ENCODE measurements around the gene FARP1. TPM values are rescaled to one million over a fixed set of nuclear protein-coding genes. Genes with fewer than 3 reads are reported as not detected.

The FARP1 gene
- total and polyA plus RNA-seq, 2 of the 8 experiments (the other 6 are each of a cell fraction or from before 2014, with no cell fraction given) = 24.7 to 104 TPM

DNA sequence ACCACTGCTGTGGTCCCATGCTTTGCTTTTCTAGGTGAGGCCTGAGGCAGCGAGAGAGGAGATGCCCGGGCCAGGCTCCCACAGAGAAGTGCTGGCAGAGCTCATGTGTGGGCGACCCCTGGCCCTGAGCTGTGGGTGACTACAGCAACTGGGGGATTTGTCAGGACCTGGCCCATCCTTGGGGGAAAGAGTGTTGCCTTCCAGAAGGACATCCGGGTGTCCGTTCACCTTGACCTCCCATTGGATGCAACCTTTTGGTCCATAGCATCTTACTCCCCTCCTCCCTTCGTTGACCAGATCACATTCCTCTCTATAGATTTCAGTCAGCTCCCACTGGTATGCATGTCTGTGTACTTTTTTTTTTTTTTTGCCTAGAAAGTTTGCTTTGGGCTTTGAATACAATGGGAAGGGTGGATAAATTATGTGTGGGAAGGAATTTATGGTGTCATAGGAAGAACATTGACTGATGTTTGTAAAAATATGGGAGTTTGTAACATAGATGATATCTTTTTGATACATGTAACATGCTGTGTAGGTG, 118.3 kb downstream of the FARP1 start (continued):
- no peak for TF ChIP-seq HDAC2 (IDR thresholded peaks at IDR 0.05; ENCODE audit: borderline replicate concordance in 1 of 2, low read depth in 2 of 2, low read length in 2 of 2)
- no peak for TF ChIP-seq CHD1 (IDR thresholded peaks at IDR 0.05; ENCODE audit: low read depth, low read length)
- no peak for TF ChIP-seq SP4 (IDR thresholded peaks at IDR 0.05; ENCODE audit: low read length)
- TF ChIP-seq RXRA (IDR thresholded peaks at IDR 0.05; ENCODE audit: insufficient read depth, low read depth, low read length) = no peak
- no peak for TF ChIP-seq TAF7 (optimal IDR thresholded peaks at IDR 0.05; ENCODE audit: borderline replicate concordance, low read depth, low read length)
- no peak for TF ChIP-seq KDM4A (IDR thresholded peaks at IDR 0.05; ENCODE audit: low read depth, low read length, severe bottlenecking)
- TF ChIP-seq, protein P1, sequence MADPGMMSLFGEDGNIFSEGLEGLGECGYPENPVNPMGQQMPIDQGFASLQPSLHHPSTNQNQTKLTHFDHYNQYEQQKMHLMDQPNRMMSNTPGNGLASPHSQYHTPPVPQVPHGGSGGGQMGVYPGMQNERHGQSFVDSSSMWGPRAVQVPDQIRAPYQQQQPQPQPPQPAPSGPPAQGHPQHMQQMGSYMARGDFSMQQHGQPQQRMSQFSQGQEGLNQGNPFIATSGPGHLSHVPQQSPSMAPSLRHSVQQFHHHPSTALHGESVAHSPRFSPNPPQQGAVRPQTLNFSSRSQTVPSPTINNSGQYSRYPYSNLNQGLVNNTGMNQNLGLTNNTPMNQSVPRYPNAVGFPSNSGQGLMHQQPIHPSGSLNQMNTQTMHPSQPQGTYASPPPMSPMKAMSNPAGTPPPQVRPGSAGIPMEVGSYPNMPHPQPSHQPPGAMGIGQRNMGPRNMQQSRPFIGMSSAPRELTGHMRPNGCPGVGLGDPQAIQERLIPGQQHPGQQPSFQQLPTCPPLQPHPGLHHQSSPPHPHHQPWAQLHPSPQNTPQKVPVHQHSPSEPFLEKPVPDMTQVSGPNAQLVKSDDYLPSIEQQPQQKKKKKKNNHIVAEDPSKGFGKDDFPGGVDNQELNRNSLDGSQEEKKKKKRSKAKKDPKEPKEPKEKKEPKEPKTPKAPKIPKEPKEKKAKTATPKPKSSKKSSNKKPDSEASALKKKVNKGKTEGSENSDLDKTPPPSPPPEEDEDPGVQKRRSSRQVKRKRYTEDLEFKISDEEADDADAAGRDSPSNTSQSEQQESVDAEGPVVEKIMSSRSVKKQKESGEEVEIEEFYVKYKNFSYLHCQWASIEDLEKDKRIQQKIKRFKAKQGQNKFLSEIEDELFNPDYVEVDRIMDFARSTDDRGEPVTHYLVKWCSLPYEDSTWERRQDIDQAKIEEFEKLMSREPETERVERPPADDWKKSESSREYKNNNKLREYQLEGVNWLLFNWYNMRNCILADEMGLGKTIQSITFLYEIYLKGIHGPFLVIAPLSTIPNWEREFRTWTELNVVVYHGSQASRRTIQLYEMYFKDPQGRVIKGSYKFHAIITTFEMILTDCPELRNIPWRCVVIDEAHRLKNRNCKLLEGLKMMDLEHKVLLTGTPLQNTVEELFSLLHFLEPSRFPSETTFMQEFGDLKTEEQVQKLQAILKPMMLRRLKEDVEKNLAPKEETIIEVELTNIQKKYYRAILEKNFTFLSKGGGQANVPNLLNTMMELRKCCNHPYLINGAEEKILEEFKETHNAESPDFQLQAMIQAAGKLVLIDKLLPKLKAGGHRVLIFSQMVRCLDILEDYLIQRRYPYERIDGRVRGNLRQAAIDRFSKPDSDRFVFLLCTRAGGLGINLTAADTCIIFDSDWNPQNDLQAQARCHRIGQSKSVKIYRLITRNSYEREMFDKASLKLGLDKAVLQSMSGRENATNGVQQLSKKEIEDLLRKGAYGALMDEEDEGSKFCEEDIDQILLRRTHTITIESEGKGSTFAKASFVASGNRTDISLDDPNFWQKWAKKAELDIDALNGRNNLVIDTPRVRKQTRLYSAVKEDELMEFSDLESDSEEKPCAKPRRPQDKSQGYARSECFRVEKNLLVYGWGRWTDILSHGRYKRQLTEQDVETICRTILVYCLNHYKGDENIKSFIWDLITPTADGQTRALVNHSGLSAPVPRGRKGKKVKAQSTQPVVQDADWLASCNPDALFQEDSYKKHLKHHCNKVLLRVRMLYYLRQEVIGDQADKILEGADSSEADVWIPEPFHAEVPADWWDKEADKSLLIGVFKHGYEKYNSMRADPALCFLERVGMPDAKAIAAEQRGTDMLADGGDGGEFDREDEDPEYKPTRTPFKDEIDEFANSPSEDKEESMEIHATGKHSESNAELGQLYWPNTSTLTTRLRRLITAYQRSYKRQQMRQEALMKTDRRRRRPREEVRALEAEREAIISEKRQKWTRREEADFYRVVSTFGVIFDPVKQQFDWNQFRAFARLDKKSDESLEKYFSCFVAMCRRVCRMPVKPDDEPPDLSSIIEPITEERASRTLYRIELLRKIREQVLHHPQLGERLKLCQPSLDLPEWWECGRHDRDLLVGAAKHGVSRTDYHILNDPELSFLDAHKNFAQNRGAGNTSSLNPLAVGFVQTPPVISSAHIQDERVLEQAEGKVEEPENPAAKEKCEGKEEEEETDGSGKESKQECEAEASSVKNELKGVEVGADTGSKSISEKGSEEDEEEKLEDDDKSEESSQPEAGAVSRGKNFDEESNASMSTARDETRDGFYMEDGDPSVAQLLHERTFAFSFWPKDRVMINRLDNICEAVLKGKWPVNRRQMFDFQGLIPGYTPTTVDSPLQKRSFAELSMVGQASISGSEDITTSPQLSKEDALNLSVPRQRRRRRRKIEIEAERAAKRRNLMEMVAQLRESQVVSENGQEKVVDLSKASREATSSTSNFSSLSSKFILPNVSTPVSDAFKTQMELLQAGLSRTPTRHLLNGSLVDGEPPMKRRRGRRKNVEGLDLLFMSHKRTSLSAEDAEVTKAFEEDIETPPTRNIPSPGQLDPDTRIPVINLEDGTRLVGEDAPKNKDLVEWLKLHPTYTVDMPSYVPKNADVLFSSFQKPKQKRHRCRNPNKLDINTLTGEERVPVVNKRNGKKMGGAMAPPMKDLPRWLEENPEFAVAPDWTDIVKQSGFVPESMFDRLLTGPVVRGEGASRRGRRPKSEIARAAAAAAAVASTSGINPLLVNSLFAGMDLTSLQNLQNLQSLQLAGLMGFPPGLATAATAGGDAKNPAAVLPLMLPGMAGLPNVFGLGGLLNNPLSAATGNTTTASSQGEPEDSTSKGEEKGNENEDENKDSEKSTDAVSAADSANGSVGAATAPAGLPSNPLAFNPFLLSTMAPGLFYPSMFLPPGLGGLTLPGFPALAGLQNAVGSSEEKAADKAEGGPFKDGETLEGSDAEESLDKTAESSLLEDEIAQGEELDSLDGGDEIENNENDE (IDR thresholded peaks at IDR 0.05; ENCODE audit: insufficient replicate concordance, low read length) = no peak
- TF ChIP-seq, protein P2, sequence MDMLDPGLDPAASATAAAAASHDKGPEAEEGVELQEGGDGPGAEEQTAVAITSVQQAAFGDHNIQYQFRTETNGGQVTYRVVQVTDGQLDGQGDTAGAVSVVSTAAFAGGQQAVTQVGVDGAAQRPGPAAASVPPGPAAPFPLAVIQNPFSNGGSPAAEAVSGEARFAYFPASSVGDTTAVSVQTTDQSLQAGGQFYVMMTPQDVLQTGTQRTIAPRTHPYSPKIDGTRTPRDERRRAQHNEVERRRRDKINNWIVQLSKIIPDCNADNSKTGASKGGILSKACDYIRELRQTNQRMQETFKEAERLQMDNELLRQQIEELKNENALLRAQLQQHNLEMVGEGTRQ (IDR thresholded peaks at IDR 0.05; ENCODE audit: low read length) = no peak
- TF ChIP-seq CBX8 (IDR thresholded peaks at IDR 0.05; ENCODE audit: borderline replicate concordance, low read depth, low read length) = no peak

Data from H1 (cell line).